H1 (cell line): ENCODE measurements around the gene TBC1D24. TPM values are rescaled to one million over a fixed set of nuclear protein-coding genes. Genes with fewer than 3 reads are reported as not detected.

Source experiments
- CTCF ChIA-PET: fragments of 300-600 bp; sonication (Branson Sonifier 250); formaldehyde crosslinking; loops from one replicate; lab custom pipeline; 2021; ENCODE audit not compliant: partially characterized antibody; lab: Charles Lee
- POLR2A ChIA-PET: fragments of 300-600 bp; sonication (Branson Sonifier 250); formaldehyde crosslinking; loops from one replicate; lab custom pipeline; 2021; ENCODE audit warnings: inconsistent platforms; ENCODE audit not compliant: partially characterized antibody; lab: Charles Lee
- DNase-seq, 2 experiments: peaks; one replicate each; pipeline versions ENCODE4 v3.0.0 to v3.0.0-alpha.2; 2010 to 2022; ENCODE audit warnings: low spot score in 2 of 2, low read depth in 1 of 2, mixed read lengths in 1 of 2
- FAIRE-seq: peaks from 2 replicates; lab custom pipeline; 2011; peaks lifted over from hg19 to GRCh38; lab: Jason Lieb, UNC
- H2AFZ ChIP-seq: 2 replicates; pipeline ENCODE4 v1.8.1; 2012; ENCODE audit warnings: low read length, inconsistent platforms
- H2AK5ac ChIP-seq: 2 replicates; pipeline ENCODE4 v1.6.1; 2013; ENCODE audit warnings: low read depth, low read length
- H2BK120ac ChIP-seq: replicated peaks from 2 replicates; pipeline ENCODE3; 2013; ENCODE audit warnings: low read depth, low read length, inconsistent platforms
- H2BK12ac ChIP-seq: 2 replicates; pipeline ENCODE4 v1.6.1; 2013; ENCODE audit warnings: low read depth, low read length
- H2BK15ac ChIP-seq: 2 replicates; pipeline ENCODE4 v1.6.1; 2013; ENCODE audit warnings: low read length
- H2BK20ac ChIP-seq: 2 replicates; pipeline ENCODE4 v1.6.1; 2013; ENCODE audit warnings: low read length
- H2BK5ac ChIP-seq: 2 replicates; pipeline ENCODE4 v1.6.1; 2013; ENCODE audit warnings: low read depth, low read length
- H3K14ac ChIP-seq: 2 replicates; pipeline ENCODE4 v1.6.1; 2013; ENCODE audit warnings: inconsistent platforms; ENCODE audit not compliant: insufficient read length
- H3K18ac ChIP-seq: 2 replicates; pipeline ENCODE4 v1.6.1; 2013; ENCODE audit warnings: low read length; ENCODE audit errors: extremely low read depth
- H3K23ac ChIP-seq: 2 replicates; pipeline ENCODE4 v1.6.1; 2013; ENCODE audit warnings: inconsistent platforms; ENCODE audit not compliant: insufficient read length
- H3K23me2 ChIP-seq: 2 replicates; pipeline ENCODE4 v1.6.1; 2013; ENCODE audit warnings: low read depth, low read length
- H3K27ac ChIP-seq: 2 replicates; pipeline ENCODE4 v1.6.1; 2011; ENCODE audit warnings: low read depth, low read length, inconsistent platforms
- H3K27me3 ChIP-seq, 4 experiments: replicated peaks in 1 of 4; 1 replicate in 1 of 4; 2 replicates in 3 of 4; pipeline versions ENCODE4 v1.6.1 to v1.8.1; 2011 to 2013; ENCODE audit warnings: low read length in 3 of 4, mild to moderate bottlenecking in 3 of 4, inconsistent platforms in 2 of 4, mixed read lengths in 2 of 4, moderate library complexity in 1 of 4; ENCODE audit not compliant: control insufficient read depth in 3 of 4, insufficient read depth in 3 of 4; ENCODE audit errors: extremely low read depth in 1 of 4
- H3K36me3 ChIP-seq, 4 experiments: 2 replicates each; pipeline versions ENCODE4 v1.6.1 to v1.8.1; 2011 to 2013; ENCODE audit warnings: mild to moderate bottlenecking in 4 of 4, low read length in 3 of 4, moderate library complexity in 2 of 4, control low read depth in 1 of 4, inconsistent platforms in 1 of 4; ENCODE audit not compliant: insufficient read depth in 4 of 4, control insufficient read depth in 2 of 4
- H3K4ac ChIP-seq: replicated peaks from 2 replicates; pipeline ENCODE3; 2013; ENCODE audit warnings: low read length, low read depth, mixed read lengths, inconsistent platforms; ENCODE audit not compliant: insufficient read length
- H3K4me1 ChIP-seq, 4 experiments: replicated peaks in 1 of 4; 1 replicate in 1 of 4; 2 replicates in 3 of 4; pipeline versions ENCODE4 v1.6.1 to v1.8.1; 2011 to 2013; ENCODE audit warnings: low read length in 3 of 4, inconsistent platforms in 2 of 4, mixed read lengths in 1 of 4; ENCODE audit not compliant: insufficient read depth in 4 of 4, control insufficient read depth in 3 of 4
- H3K4me2 ChIP-seq, 2 experiments: 2 replicates each; pipeline versions ENCODE4 v1.6.1 to v1.8.1; 2011 to 2013; ENCODE audit warnings: low read depth in 2 of 2, low read length in 2 of 2, control low read depth in 1 of 2, inconsistent platforms in 1 of 2, mild to moderate bottlenecking in 1 of 2; ENCODE audit not compliant: insufficient read depth in 1 of 2
- H3K4me3 ChIP-seq, 4 experiments: fragments of 200-600, 300-600 bp in 1 of 4; sonication (generic), shearing (Covaris generic), sonication (Bioruptor Twin) in 1 of 4; 2 replicates each; pipeline versions ENCODE4 v1.5.1 to v1.8.1; 2011 to 2016; ENCODE audit warnings: low read length in 4 of 4, low read depth in 3 of 4, control low read depth in 2 of 4, inconsistent platforms in 2 of 4, mild to moderate bottlenecking in 2 of 4, mixed read lengths in 1 of 4, moderate library complexity in 1 of 4; ENCODE audit not compliant: insufficient read depth in 2 of 4; ENCODE audit errors: extremely low read depth in 1 of 4
- H3K56ac ChIP-seq: replicated peaks from 2 replicates; pipeline ENCODE3; 2013; ENCODE audit warnings: low read depth, mild to moderate bottlenecking, mixed read lengths, low read length, inconsistent platforms; ENCODE audit not compliant: insufficient read length
- H3K79me1 ChIP-seq: 2 replicates; pipeline ENCODE4 v1.6.1; 2013; ENCODE audit warnings: low read depth, low read length, control low read depth
- H3K79me2 ChIP-seq, 2 experiments: 2 replicates each; pipeline versions ENCODE4 v1.6.1 to v1.8.1; 2012 to 2013; ENCODE audit warnings: low read length in 2 of 2, mild to moderate bottlenecking in 2 of 2, inconsistent platforms in 1 of 2; ENCODE audit not compliant: insufficient read depth in 2 of 2, control insufficient read depth in 1 of 2
- H3K9ac ChIP-seq, 4 experiments: replicated peaks in 1 of 4; 1 replicate in 1 of 4; 2 replicates in 3 of 4; pipeline versions ENCODE4 v1.6.1 to v1.8.1; 2011 to 2013; ENCODE audit warnings: low read depth in 3 of 4, low read length in 3 of 4, control low read depth in 2 of 4, mild to moderate bottlenecking in 2 of 4, moderate library complexity in 2 of 4, inconsistent platforms in 1 of 4; ENCODE audit errors: extremely low read depth in 1 of 4
- H3K9me3 ChIP-seq, 2 experiments: 2 replicates each; pipeline versions ENCODE4 v1.6.1 to v1.8.1; 2012 to 2013; ENCODE audit warnings: mild to moderate bottlenecking in 2 of 2, moderate library complexity in 2 of 2, control low read depth in 1 of 2, inconsistent platforms in 1 of 2, low read depth in 1 of 2, low read length in 1 of 2, mixed read lengths in 1 of 2; ENCODE audit not compliant: insufficient read depth in 2 of 2
- H4K20me1 ChIP-seq, 2 experiments: replicated peaks in 1 of 2; 2 replicates each; pipeline versions ENCODE3 to v1.8.1; 2011 to 2013; ENCODE audit warnings: inconsistent platforms in 2 of 2, low read length in 2 of 2, mild to moderate bottlenecking in 1 of 2; ENCODE audit not compliant: insufficient read depth in 2 of 2, control insufficient read depth in 1 of 2
- H4K5ac ChIP-seq: 2 replicates; pipeline ENCODE4 v1.6.1; 2013; ENCODE audit warnings: low read length, low read depth, mixed read lengths, inconsistent platforms; ENCODE audit not compliant: insufficient read length
- H4K8ac ChIP-seq: 2 replicates; pipeline ENCODE4 v1.8.0; 2013; ENCODE audit warnings: mild to moderate bottlenecking, moderate library complexity, low read length, inconsistent platforms; ENCODE audit not compliant: insufficient read depth; ENCODE audit errors: extremely low read depth
- H4K91ac ChIP-seq: replicated peaks from 2 replicates; pipeline ENCODE3; 2013; ENCODE audit warnings: low read length, mixed read lengths, inconsistent platforms; ENCODE audit not compliant: insufficient read length
- BACH1 ChIP-seq: IDR thresholded peaks from 2 replicates; pipeline ENCODE4 v1.6.1; 2012; ENCODE audit warnings: low read length, improper control_type of control experiment
- BRCA1 ChIP-seq: IDR thresholded peaks from 2 replicates; pipeline ENCODE4 v1.6.1; 2012; ENCODE audit warnings: low read depth, low read length, improper control_type of control experiment
- CHD1 ChIP-seq: IDR thresholded peaks from 2 replicates; pipeline ENCODE4 v1.6.1; 2012; ENCODE audit warnings: low read depth, low read length, improper control_type of control experiment
- CTCF ChIP-seq, 3 experiments: IDR thresholded peaks; 1 replicate in 2 of 3; 2 replicates in 1 of 3; pipeline versions ENCODE4 v1.5.1 to v1.6.1; 2011; ENCODE audit warnings: low read length in 3 of 3, mild to moderate bottlenecking in 3 of 3, inconsistent platforms in 2 of 3, low read depth in 1 of 3, moderate library complexity in 1 of 3; ENCODE audit not compliant: insufficient read depth in 1 of 3; ENCODE audit errors: control extremely low read depth in 1 of 3
- EP300 ChIP-seq, 2 experiments: IDR thresholded peaks; 1 replicate in 1 of 2; 2 replicates in 1 of 2; pipeline ENCODE4 v1.6.1; 2011 to 2012; ENCODE audit warnings: low read depth in 2 of 2, low read length in 2 of 2, mild to moderate bottlenecking in 2 of 2, borderline replicate concordance in 1 of 2, inconsistent platforms in 1 of 2, moderate library complexity in 1 of 2
- FOSL1 ChIP-seq: IDR thresholded peaks from 2 replicates; pipeline ENCODE4 v1.6.1; 2011; ENCODE audit warnings: mild to moderate bottlenecking, low read depth, low read length, moderate library complexity; ENCODE audit not compliant: insufficient read depth
- HDAC6 ChIP-seq: IDR thresholded peaks from one replicate; pipeline ENCODE4 v1.7.1; 2012; ENCODE audit warnings: low read depth, mild to moderate bottlenecking, inconsistent platforms, low read length, moderate library complexity
- KDM5A ChIP-seq: fragments of 200-600 bp; IDR thresholded peaks from 2 replicates; pipeline ENCODE4 v1.7.1; 2012; ENCODE audit warnings: mild to moderate bottlenecking, low read length, inconsistent platforms, mixed read lengths
- NANOG ChIP-seq: IDR thresholded peaks from 2 replicates; pipeline ENCODE4 v1.6.1; 2011; ENCODE audit warnings: low read length, low read depth, mild to moderate bottlenecking, inconsistent platforms; ENCODE audit not compliant: insufficient read depth, poor library complexity, severe bottlenecking
- SP2 ChIP-seq: IDR thresholded peaks from 2 replicates; pipeline ENCODE4 v1.6.1; 2012; ENCODE audit warnings: mild to moderate bottlenecking, low read length, inconsistent platforms
- WGBS, 2 experiments: shearing (Covaris generic) in 1 of 2; methylation state at CpG; one replicate each; pipeline versions ENCODE4 v1.1.6 to v1.1.7; 2013 to 2015; ENCODE audit warnings: low lambda C conversion rate in 2 of 2, mixed read lengths in 2 of 2, inconsistent platforms in 1 of 2, low coverage in 1 of 2, missing lambda C conversion rate in 1 of 2; ENCODE audit not compliant: insufficient replicate concordance in 2 of 2, insufficient coverage in 1 of 2, insufficient read length in 1 of 2; ENCODE audit errors: extremely low coverage in 1 of 2, missing lambda C conversion rate in 1 of 2; 5-methylcytosine and 5-hydroxymethylcytosine counted together
- polyA plus RNA-seq, 7 experiments: library from polyadenylated mRNA; depleted of rRNA in 3 of 7; stranded (reverse) in 5 of 7; unstranded in 2 of 7; fragments of >200 nt in 5 of 7; fragments of 200-250 nt in 2 of 7; gene quantifications; 1 replicate in 5 of 7; 2 replicates in 1 of 7; 4 replicates in 1 of 7; pipeline versions ENCODE4 v1.2.1 to v1.2.3, GENCODE V29; 2011 to 2013; ENCODE audit warnings: missing spikeins in 2 of 7, mixed read lengths in 2 of 7
- total RNA-seq: library from RNA; stranded (reverse); fragmentation: NEBNext Ultra II Directional; extraction: Animal tissue kit (Norgen Biotek cat#: 25700); gene quantifications from 2 replicates; pipeline ENCODE4 v1.2.1, GENCODE V29; 2021

TBC1D24 gene
- total and polyA plus RNA-seq, 2 of the 8 experiments (the other 6 are each of a cell fraction or from before 2014, with no cell fraction given) = 8.7 to 21.5 TPM

- POLR2A ChIA-PET = interaction anchor here (0.9 to 1.7 kb wide), 4 partner anchors 9 to 34 kb away, joined by 3 to 4 read pairs (median 4); partner anchors contain the start of genes AMDHD2, NTN3 and TEDC2
- Histone ChIP-seq H3K4me3 (no peak overlapping the region), H3K9me3 (no peaks in the 10 kb centered on the region), H3K36me3 (no peaks in the 10 kb centered on the region), H3K27ac (no peak overlapping the region), H4K5ac (no peak overlapping the region), H2BK12ac (no peak overlapping the region), H3K9ac (no peak overlapping the region), H3K14ac (no peak overlapping the region), H2AFZ (no peak overlapping the region), H3K4me1 (peaks cover 0 to 3% (median 0%) of the 10 kb centered on the region in 4 experiments; a peak in 1 of 7 replicates), H2BK5ac (no peak overlapping the region), H2BK20ac (no peak overlapping the region), H3K79me1 (peaks cover 17% of the 10 kb centered on the region), H2BK15ac (no peak overlapping the region), H3K4me2 (no peak overlapping the region), H3K23ac (no peak overlapping the region), H3K79me2 (peaks cover 0 to 2% of the 10 kb centered on the region in 2 experiments; a peak in 1 of 4 replicates), H3K23me2 (no peaks in the 10 kb centered on the region), H3K18ac (no peak overlapping the region), H2AK5ac (no peak overlapping the region), H2BK120ac (no peak overlapping the region), H3K27me3 (no peaks in the 10 kb centered on the region; a peak in 1 of 7 replicates), H3K4ac (no peak overlapping the region), H3K56ac (no peak overlapping the region), H4K8ac (no peak overlapping the region), H4K20me1 (peaks cover 2 to 9% of the 10 kb centered on the region in 2 experiments), H4K91ac (no peak overlapping the region)
- DNase-seq (no peak), FAIRE-seq (no peak)
- CTCF ChIA-PET = interaction anchor here (0.7 to 3.6 kb wide), 7 partner anchors 16 to 345 kb away, joined by 3 to 32 read pairs (median 3); partner anchors contain the start of gene ATP6V0C
- 93% methylated on average over 13 of the region's 13 CpGs; no CpG with 5 or more reads in 1 of the 2 experiments for WGBS, 2 experiments
- no peak for TF ChIP-seq HDAC6
- no peak for TF ChIP-seq KDM5A
- TF ChIP-seq EP300 (IDR thresholded peaks at IDR 0.05; ENCODE audit: borderline replicate concordance in 1 of 2, low read depth in 2 of 2, low read length in 2 of 2) = no peak
- no peak for TF ChIP-seq FOSL1
- no peak for TF ChIP-seq NANOG
- TF ChIP-seq CHD1 = no peak
- TF ChIP-seq BRCA1 = no peak
- no peak for TF ChIP-seq BACH1
- TF ChIP-seq SP2 = no peak
- no peak for TF ChIP-seq CTCF (IDR thresholded peaks at IDR 0.05; ENCODE audit: control extremely low read depth in 1 of 3, insufficient read depth in 1 of 3, low read depth in 1 of 3, low read length in 3 of 3)
These were observed 10.1 kb downstream of the TBC1D24 start for GRCh38 chr16:2484898-2485508.
